Myocyte (in vitro differentiated cells): ENCODE data around the gene RAB7B. TPM values are rescaled to one million over a fixed set of nuclear protein-coding genes. Genes with fewer than 3 reads are reported as not detected.

Source experiments
- DNase-seq: peaks from one replicate; pipeline ENCODE4 v3.0.0-alpha.2; 2012; ENCODE audit warnings: low read depth
- total RNA-seq: library from RNA; depleted of rRNA; stranded (reverse); fragments of >200 nt; gene quantifications from 2 replicates; pipeline ENCODE4 v1.2.3, GENCODE V29; 2014

The RAB7B gene
- total RNA-seq, 1 donor from 2014 or later, result 9.0 TPM

- no peak for DNase-seq
Observed at GRCh38 chr1:205929496-205930194, 73.5 kb downstream of the RAB7B start.

DNA sequence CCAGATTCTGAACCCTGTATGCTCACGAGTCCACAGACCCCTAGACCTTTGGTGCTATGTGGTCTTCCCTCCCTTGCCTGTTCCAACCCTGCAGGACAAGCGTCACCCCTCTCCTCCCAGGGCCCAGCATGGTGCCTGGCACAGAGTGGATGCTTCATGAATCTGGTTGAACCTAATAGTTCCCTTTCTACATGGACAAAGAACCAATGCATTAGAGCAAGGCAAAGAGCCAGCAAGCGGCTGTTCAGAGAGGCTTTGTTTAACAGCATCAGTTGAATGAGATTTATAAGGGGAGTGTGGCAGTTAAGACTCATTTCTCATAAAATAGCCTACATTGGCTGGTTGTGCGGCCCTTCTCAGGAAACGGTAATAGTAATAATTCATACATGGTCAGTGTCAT lies 74.9 kb downstream of the RAB7B start:
- no peak for DNase-seq

DNA sequence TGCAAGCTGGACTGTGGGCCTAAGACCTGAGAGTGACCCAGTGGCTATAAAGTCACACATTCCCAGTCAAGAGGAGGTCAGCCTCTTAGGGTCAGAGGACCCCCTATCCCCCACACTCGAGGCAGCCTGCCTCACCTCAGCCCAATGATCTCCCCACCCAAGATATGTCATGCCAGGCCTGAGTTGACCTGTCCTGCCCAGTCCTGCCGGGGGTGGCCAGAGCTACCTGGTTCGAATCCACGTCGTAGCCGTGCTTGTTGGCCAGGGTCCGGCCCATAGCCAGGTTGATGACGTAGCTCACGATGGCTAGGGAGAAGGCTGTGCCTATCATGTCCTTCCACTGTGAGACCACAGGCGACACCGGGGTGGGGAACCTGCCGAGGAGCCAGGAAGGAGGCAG lies 75.5 kb downstream of the RAB7B start:
- DNase-seq, result no peak

- no peak for DNase-seq
Observed at GRCh38 chr1:205927247-205927646, 75.9 kb downstream of the RAB7B start.

Other genes starting within 250 kb of the RAB7B start
- gene RAB29, start 227.9 kb downstream of the RAB7B start, total RNA-seq, result 23.6 and 24.8 TPM in 2 replicates
- 24.6 and 36.2 TPM in 2 replicates for gene SLC41A1, start 190.2 kb downstream of the RAB7B start, total RNA-seq
- not detected in 2 replicates for gene PM20D1, start 153.3 kb downstream of the RAB7B start, total RNA-seq
- gene SLC26A9, start 59.9 kb downstream of the RAB7B start, total RNA-seq, result 0.16 TPM in 1 of 2 replicates, not detected in the other
- gene CTSE, start 20.5 kb upstream of the RAB7B start, total RNA-seq, result not detected in 2 replicates
- not detected in 2 replicates for gene RHEX, start 49.8 kb upstream of the RAB7B start, total RNA-seq
- not detected in 2 replicates for gene AVPR1B, start 114.0 kb upstream of the RAB7B start, total RNA-seq
- gene FAM72A, start 199.4 kb upstream of the RAB7B start, total RNA-seq, result 0.21 and 2.5 TPM in 2 replicates
- gene SRGAP2, start 200.1 kb upstream of the RAB7B start, total RNA-seq, result 44.4 and 64.6 TPM in 2 replicates